ENCODE data around the gene ZNF133. TPM values are rescaled to one million over a fixed set of nuclear protein-coding genes. Genes with fewer than 3 reads are reported as not detected.

Gene ZNF133
- total and polyA plus RNA-seq, 2 experiments from 2014 or later, result 9.4 to 15.1 TPM

DNA sequence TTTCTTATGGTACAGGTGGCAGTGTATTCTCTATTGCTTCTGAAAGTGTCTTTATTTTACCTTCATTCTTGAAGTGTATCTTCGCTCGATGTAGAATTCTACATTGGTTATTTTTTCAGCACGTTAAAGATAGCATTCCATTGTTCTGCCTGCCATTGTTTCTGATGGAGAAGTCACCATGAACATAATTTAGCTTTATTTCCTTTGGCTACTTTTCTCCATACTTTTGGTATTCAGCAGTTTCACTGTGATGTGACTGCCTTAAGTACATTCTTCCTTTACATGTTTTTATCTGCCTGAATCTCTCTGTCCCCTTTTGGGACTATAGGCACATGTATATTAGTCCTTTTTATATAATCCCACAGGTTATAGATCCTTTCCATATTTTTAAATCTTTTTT, 19.0 kb downstream of the ZNF133 start (continued):
- no peak for TF ChIP-seq ZNF462 (CRISPR knock-in tag; IDR thresholded peaks at IDR 0.05)

DNA sequence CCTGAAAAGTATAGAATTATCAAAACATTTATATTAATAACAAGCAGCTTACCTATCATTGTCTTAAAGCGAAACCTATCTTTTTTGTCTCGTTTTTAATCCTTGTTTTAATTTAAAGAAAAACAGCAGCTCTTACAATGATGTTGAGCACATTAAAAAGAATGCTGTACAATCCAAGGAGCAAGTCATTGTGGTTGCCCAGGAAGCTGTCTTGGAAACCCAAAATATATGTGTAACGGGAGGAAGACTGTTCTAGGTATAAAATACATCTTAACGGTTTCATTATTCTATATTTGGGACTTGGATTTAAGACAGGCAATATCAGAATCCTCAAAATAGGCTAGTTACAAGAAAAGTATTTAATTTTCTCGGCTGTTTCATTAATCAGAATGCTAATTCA, 21.7 kb downstream of the ZNF133 start:
- Mint-ChIP-seq H3K36me3 (ENCODE audit: low read depth) (peaks cover 13% of the 10 kb centered on the region), H3K27ac (no peak overlapping the region), H3K9me3 (no peaks in the 10 kb centered on the region), H3K27me3 (ENCODE audit: insufficient read depth, low read depth, poor library complexity) (no peaks in the 10 kb centered on the region), H3K4me1 (0 out of 3 replicates have a peak, but pooled peaks cover 2% of the 10 kb centered on the region), H3K4me3 (no peak overlapping the region)
- no peaks in the 10 kb centered on the region for H3K4me1 ChIP-seq (ENCODE audit: insufficient read depth)
- no peaks in the 10 kb centered on the region for H3K27me3 ChIP-seq (ENCODE audit: insufficient read depth)
- no peak overlapping the region for H2AFZ ChIP-seq
- H3K9me2 ChIP-seq (ENCODE audit: insufficient read depth), result no peaks in the 10 kb centered on the region
- DNase-seq (ENCODE audit: low spot score), result no peak
- no peak overlapping the region for H3K4me3 ChIP-seq
- no peaks in the 10 kb centered on the region; the same call in none of the 2 replicates for H4K20me1 ChIP-seq (replicated peaks; ENCODE audit: insufficient read depth)
- no peaks in the 10 kb centered on the region for H3F3A ChIP-seq (replicated peaks; ENCODE audit: low read depth)
- TF ChIP-seq JUNB (IDR thresholded peaks at IDR 0.05; ENCODE audit: unreplicated experiment) (no peak), ZNF331 (CRISPR knock-in tag; IDR thresholded peaks at IDR 0.05; ENCODE audit: low read depth) (no peak)
- ATAC-seq, result no peak
- H3K4me2 ChIP-seq, result no peak overlapping the region
- no peaks in the 10 kb centered on the region for H3K79me2 ChIP-seq (replicated peaks; ENCODE audit: insufficient read depth)
- no peak overlapping the region for H3K27ac ChIP-seq (ENCODE audit: low read depth)
- no peaks in the 10 kb centered on the region; the same call in 1 of the 2 replicates for H3K36me3 ChIP-seq (ENCODE audit: insufficient read depth)

DNA sequence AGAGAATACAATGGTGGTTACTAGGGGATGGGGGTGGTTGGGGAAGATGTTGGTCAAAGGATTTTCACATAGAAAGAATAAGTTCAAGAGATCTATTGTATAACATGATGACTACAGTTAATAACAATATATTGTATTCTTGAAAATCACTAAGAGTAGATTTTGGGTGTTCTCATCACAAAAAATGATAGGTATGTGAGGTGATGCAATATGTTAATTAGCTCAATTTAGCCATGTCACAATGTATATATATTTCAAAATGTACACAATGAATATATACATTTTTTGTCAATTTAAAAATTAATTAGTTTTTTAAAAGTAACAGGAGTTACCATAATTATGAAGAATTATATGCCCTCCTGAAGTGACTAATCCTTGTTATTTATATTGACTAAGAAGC, 22.3 kb downstream of the ZNF133 start:
- Histone ChIP-seq H3K4me3 (no peak overlapping the region), H2AFZ (no peak overlapping the region), H3F3A (replicated peaks; ENCODE audit: low read depth) (no peaks in the 10 kb centered on the region), H3K27me3 (ENCODE audit: insufficient read depth) (no peaks in the 10 kb centered on the region), H4K20me1 (replicated peaks; ENCODE audit: insufficient read depth) (no peaks in the 10 kb centered on the region; the same call in none of the 2 replicates), H3K36me3 (ENCODE audit: insufficient read depth) (peaks cover 3% of the 10 kb centered on the region; the same call in 1 of the 2 replicates), H3K4me2 (no peak overlapping the region), H3K27ac (ENCODE audit: low read depth) (no peak overlapping the region), H3K4me1 (ENCODE audit: insufficient read depth) (no peaks in the 10 kb centered on the region), H3K79me2 (replicated peaks; ENCODE audit: insufficient read depth) (no peaks in the 10 kb centered on the region), H3K9me2 (ENCODE audit: insufficient read depth) (no peaks in the 10 kb centered on the region)
- Mint-ChIP-seq H3K27ac (no peak overlapping the region), H3K36me3 (ENCODE audit: low read depth) (peaks cover 18% of the 10 kb centered on the region), H3K9me3 (no peaks in the 10 kb centered on the region), H3K27me3 (ENCODE audit: insufficient read depth, low read depth, poor library complexity) (no peaks in the 10 kb centered on the region), H3K4me1 (0 out of 3 replicates have a peak, but pooled peaks cover 2% of the 10 kb centered on the region), H3K4me3 (no peak overlapping the region)
- TF ChIP-seq EZH2phosphoT487 (IDR thresholded peaks at IDR 0.05; ENCODE audit: unreplicated experiment), result no peak
- DNase-seq (ENCODE audit: low spot score) (no peak), ATAC-seq (no peak)

Data from GM23338 (cell line).